CD4-positive, alpha-beta T cell treated with Interferon alpha-2 for 1 hour (primary cell): ENCODE results near the gene VRK3.
A peak's percentile ranks its signal among the peaks of the same experiment; 100 is the strongest.

ENCODE experiments used
- DNase-seq, 2 donors: peaks; one replicate each; pipeline ENCODE4 v3.0.0-alpha.2; 2020 to 2022

Gene VRK3

GRCh38 chr19:49929611-49930482, 95.3 kb downstream of the VRK3 start:
- DNase-seq, result peak; percentile 97

GRCh38 chr19:49929121-49929610, 96.0 kb downstream of the VRK3 start, which contains the start of the genes ATF5 and NUP62:
TSS of gene ATF5 (plus strand) at chr19:49929205. CDS start at chr19:49930851, 1,646 bp downstream.
TSS of gene NUP62 (minus strand) at chr19:49929504. CDS start at chr19:49909807, 19,697 bp downstream.
- peak; percentile 88 to 91 for DNase-seq

- no peak for DNase-seq
Observed at GRCh38 chr19:49927526-49928264, 97.5 kb downstream of the VRK3 start.

- DNase-seq, result no peak
Observed at GRCh38 chr19:49926515-49926914, 98.7 kb downstream of the VRK3 start.
